ENCODE measurements around the gene FBXO46. TPM values are rescaled to one million over a fixed set of nuclear protein-coding genes. Genes with fewer than 3 reads are reported as not detected.
"Not testable (repeated sequence)": the region's sequence is repeated elsewhere in the genome, so short reads cannot be mapped to it uniquely, and the experiment has no call there.

Gene FBXO46
- total RNA-seq, 1 experiment from 2014 or later = 16.8 TPM

GRCh38 chr19:45729800-45730290 lies 851 bp downstream of the FBXO46 start:
- H3K9me2 ChIP-seq (replicated peaks; ENCODE audit: insufficient read depth, low read length) = no peaks in the 10 kb centered on the region
- peak overlapping the region; percentile 86 for H3K4me3 ChIP-seq (ENCODE audit: low read length)
- peaks cover 3% of the 10 kb centered on the region; the same call in 1 of the 2 replicates for H4K20me1 ChIP-seq (ENCODE audit: insufficient read depth, low read depth, low read length)
- no peak overlapping the region for H2AFZ ChIP-seq (ENCODE audit: low read length)
- peak overlapping the region; percentile 55 for H3K27ac ChIP-seq (ENCODE audit: low read length)
- no peaks in the 10 kb centered on the region for H3K27me3 ChIP-seq (ENCODE audit: low read length)
- no peaks in the 10 kb centered on the region for H3K9me3 ChIP-seq (ENCODE audit: low read length)
- H3K9ac ChIP-seq (ENCODE audit: low read length) = peak overlapping the region; percentile 90
- H3K36me3 ChIP-seq (ENCODE audit: insufficient read depth, low read length) = no peaks in the 10 kb centered on the region
- H3K79me2 ChIP-seq (ENCODE audit: low read length) = peaks cover 59% of the 10 kb centered on the region
- DNase-seq = peak; percentile 51
- peaks cover 14% of the 10 kb centered on the region for H3K4me1 ChIP-seq (ENCODE audit: low read length)
- peak overlapping the region; percentile 80 for H3K4me2 ChIP-seq (ENCODE audit: low read depth, low read length, poor library complexity, severe bottlenecking)

- H3K27ac ChIP-seq (ENCODE audit: low read length); H3K9me2 ChIP-seq (replicated peaks; ENCODE audit: insufficient read depth, low read length); H3K9me3 ChIP-seq (ENCODE audit: low read length); H3K4me3 ChIP-seq (ENCODE audit: low read length); H3K27me3 ChIP-seq (ENCODE audit: low read length); H2AFZ ChIP-seq (ENCODE audit: low read length); H3K9ac ChIP-seq (ENCODE audit: low read length); H3K36me3 ChIP-seq (ENCODE audit: insufficient read depth, low read length); H4K20me1 ChIP-seq (ENCODE audit: insufficient read depth, low read depth, low read length); DNase-seq; H3K4me2 ChIP-seq (ENCODE audit: low read depth, low read length, poor library complexity, severe bottlenecking): not testable (repeated sequence)
- H3K4me1 ChIP-seq (ENCODE audit: low read length) = peaks cover 14% of the 10 kb centered on the region
- H3K79me2 ChIP-seq (ENCODE audit: low read length) = peaks cover 70% of the 10 kb centered on the region
These were observed 2.0 kb downstream of the FBXO46 start for GRCh38 chr19:45728683-45729082.

GRCh38 chr19:45720065-45720464 lies 10.6 kb downstream of the FBXO46 start:
- H2AFZ ChIP-seq (ENCODE audit: low read length); H3K27ac ChIP-seq (ENCODE audit: low read length); DNase-seq; H3K9ac ChIP-seq (ENCODE audit: low read length); H3K9me2 ChIP-seq (replicated peaks; ENCODE audit: insufficient read depth, low read length); H4K20me1 ChIP-seq (ENCODE audit: insufficient read depth, low read depth, low read length); H3K9me3 ChIP-seq (ENCODE audit: low read length); H3K4me3 ChIP-seq (ENCODE audit: low read length); H3K4me2 ChIP-seq (ENCODE audit: low read depth, low read length, poor library complexity, severe bottlenecking); H3K27me3 ChIP-seq (ENCODE audit: low read length): not testable (repeated sequence)
- Histone ChIP-seq H3K4me1 (ENCODE audit: low read length) (peaks cover 27% of the 10 kb centered on the region), H3K36me3 (ENCODE audit: insufficient read depth, low read length) (peaks cover 17% of the 10 kb centered on the region; the same call in 1 of the 2 replicates), H3K79me2 (ENCODE audit: low read length) (peaks cover 60% of the 10 kb centered on the region)

GRCh38 chr19:45717983-45718650 lies 12.6 kb downstream of the FBXO46 start:
- no peak for DNase-seq
- no peaks in the 10 kb centered on the region for H3K9me2 ChIP-seq (replicated peaks; ENCODE audit: insufficient read depth, low read length)
- H3K27ac ChIP-seq (ENCODE audit: low read length) = peak overlapping the region; percentile 82
- H4K20me1 ChIP-seq (ENCODE audit: insufficient read depth, low read depth, low read length) = no peaks in the 10 kb centered on the region
- no peaks in the 10 kb centered on the region for H3K27me3 ChIP-seq (ENCODE audit: low read length)
- peaks cover 6% of the 10 kb centered on the region; the same call in 1 of the 2 replicates for H3K36me3 ChIP-seq (ENCODE audit: insufficient read depth, low read length)
- peaks cover 54% of the 10 kb centered on the region for H3K79me2 ChIP-seq (ENCODE audit: low read length)
- no peak overlapping the region for H2AFZ ChIP-seq (ENCODE audit: low read length)
- peaks cover 29% of the 10 kb centered on the region for H3K4me1 ChIP-seq (ENCODE audit: low read length)
- peak overlapping the region; percentile 78 for H3K4me2 ChIP-seq (ENCODE audit: low read depth, low read length, poor library complexity, severe bottlenecking)
- no peaks in the 10 kb centered on the region for H3K9me3 ChIP-seq (ENCODE audit: low read length)
- peak overlapping the region; percentile 79 for H3K9ac ChIP-seq (ENCODE audit: low read length)
- peak overlapping the region; percentile 70 for H3K4me3 ChIP-seq (ENCODE audit: low read length)

GRCh38 chr19:45717131-45717982 lies 13.3 kb downstream of the FBXO46 start:
- Histone ChIP-seq H2AFZ (ENCODE audit: low read length) (no peak overlapping the region), H3K9me3 (ENCODE audit: low read length) (no peaks in the 10 kb centered on the region), H3K4me2 (ENCODE audit: low read depth, low read length, poor library complexity, severe bottlenecking) (peak overlapping the region; percentile 98), H3K9ac (ENCODE audit: low read length) (peak overlapping the region; percentile 90), H3K27ac (ENCODE audit: low read length) (peak overlapping the region; percentile 85), H3K27me3 (ENCODE audit: low read length) (no peaks in the 10 kb centered on the region), H3K4me1 (ENCODE audit: low read length) (peaks cover 29% of the 10 kb centered on the region), H3K9me2 (replicated peaks; ENCODE audit: insufficient read depth, low read length) (no peaks in the 10 kb centered on the region), H3K36me3 (ENCODE audit: insufficient read depth, low read length) (0 out of 2 replicates have a peak, but pooled peaks cover 5% of the 10 kb centered on the region), H3K4me3 (ENCODE audit: low read length) (peak overlapping the region; percentile 95), H4K20me1 (ENCODE audit: insufficient read depth, low read depth, low read length) (no peaks in the 10 kb centered on the region), H3K79me2 (ENCODE audit: low read length) (peaks cover 50% of the 10 kb centered on the region)
- DNase-seq = peak; percentile 100

GRCh38 chr19:45716359-45717130 lies 14.2 kb downstream of the FBXO46 start:
- Histone ChIP-seq H3K9me3 (ENCODE audit: low read length) (no peaks in the 10 kb centered on the region), H3K27me3 (ENCODE audit: low read length) (no peaks in the 10 kb centered on the region), H2AFZ (ENCODE audit: low read length) (no peak overlapping the region), H4K20me1 (ENCODE audit: insufficient read depth, low read depth, low read length) (no peaks in the 10 kb centered on the region), H3K4me2 (ENCODE audit: low read depth, low read length, poor library complexity, severe bottlenecking) (peak overlapping the region; percentile 98), H3K79me2 (ENCODE audit: low read length) (peaks cover 46% of the 10 kb centered on the region), H3K9ac (ENCODE audit: low read length) (peak overlapping the region; percentile 90), H3K27ac (ENCODE audit: low read length) (peak overlapping the region; percentile 85), H3K4me3 (ENCODE audit: low read length) (peak overlapping the region; percentile 95), H3K4me1 (ENCODE audit: low read length) (peaks cover 29% of the 10 kb centered on the region), H3K36me3 (ENCODE audit: insufficient read depth, low read length) (0 out of 2 replicates have a peak, but pooled peaks cover 5% of the 10 kb centered on the region), H3K9me2 (replicated peaks; ENCODE audit: insufficient read depth, low read length) (no peaks in the 10 kb centered on the region)
- DNase-seq = peak; percentile 54

GRCh38 chr19:45715139-45715538 lies 15.6 kb downstream of the FBXO46 start:
- H3K9me3 ChIP-seq (ENCODE audit: low read length) = no peaks in the 10 kb centered on the region
- no peak overlapping the region for H3K4me3 ChIP-seq (ENCODE audit: low read length)
- no peaks in the 10 kb centered on the region for H3K9me2 ChIP-seq (replicated peaks; ENCODE audit: insufficient read depth, low read length)
- H3K9ac ChIP-seq (ENCODE audit: low read length) = peak overlapping the region; percentile 33
- no peak for DNase-seq
- peaks cover 38% of the 10 kb centered on the region for H3K4me1 ChIP-seq (ENCODE audit: low read length)
- peak overlapping the region; percentile 85 for H3K27ac ChIP-seq (ENCODE audit: low read length)
- H3K4me2 ChIP-seq (ENCODE audit: low read depth, low read length, poor library complexity, severe bottlenecking) = peak overlapping the region; percentile 20
- H3K27me3 ChIP-seq (ENCODE audit: low read length) = no peaks in the 10 kb centered on the region
- no peak overlapping the region for H2AFZ ChIP-seq (ENCODE audit: low read length)
- 0 out of 2 replicates have a peak, but pooled peaks cover 5% of the 10 kb centered on the region for H3K36me3 ChIP-seq (ENCODE audit: insufficient read depth, low read length)
- H3K79me2 ChIP-seq (ENCODE audit: low read length) = peaks cover 53% of the 10 kb centered on the region
- H4K20me1 ChIP-seq (ENCODE audit: insufficient read depth, low read depth, low read length) = no peaks in the 10 kb centered on the region

All from Karpas-422 (cell line).